HepG2 (cell line): ENCODE data around the gene MTF1. TPM values are rescaled to one million over a fixed set of nuclear protein-coding genes. Genes with fewer than 3 reads are reported as not detected.

Source experiments
- ATAC-seq: fragments of 200-7000 bp; cut with Tn5 transposase; 3 replicates; pipeline ENCODE4 v1.9.1; 2020; ENCODE audit warnings: mild to moderate bottlenecking, moderate library complexity
- BruUV-seq: library from RNA; stranded (reverse); fragments of 400-500 nt; replicated peaks from 2 replicates; lab custom pipeline; 2021; lab: Mats Ljungman, UMichigan
- CTCF ChIA-PET: fragments of 300-600 bp; formaldehyde crosslinking; extraction: SDS; loops from one replicate; lab custom pipeline; 2021; ENCODE audit warnings: low total read pairs, inconsistent platforms, low intra/inter-chr PET ratio; lab: Yijun Ruan, JAX
- POLR2A ChIA-PET: fragments of 350-600 bp; sonication (Branson Sonifier 250); formaldehyde crosslinking; loops from one replicate; lab custom pipeline; 2020; ENCODE audit warnings: antibody characterized with exemption, inconsistent platforms; lab: Yijun Ruan, JAX
- DNase-seq: peaks from one replicate; pipeline ENCODE4 v3.0.0-alpha.2; 2015; ENCODE audit warnings: low spot score
- FAIRE-seq: peaks from 3 replicates; lab custom pipeline; 2011; peaks lifted over from hg19 to GRCh38; lab: Jason Lieb, UNC
- H2AFZ ChIP-seq: one replicate; pipeline ENCODE4 v1.6.1; 2011; ENCODE audit warnings: low read length, inconsistent platforms
- H3K27ac ChIP-seq: fragments of 300-600 bp; 3 replicates; pipeline ENCODE4 v1.8.0; 2011; ENCODE audit warnings: mixed run types, mild to moderate bottlenecking, mixed read lengths, low read length, inconsistent platforms; ENCODE audit not compliant: insufficient read depth; ENCODE audit errors: extremely low read length
- H3K27me3 ChIP-seq, 2 experiments: fragments of 200-600 bp in 1 of 2; 2 replicates in 1 of 2; 3 replicates in 1 of 2; pipeline versions ENCODE4 v1.6.0 to v1.8.0; 2011; ENCODE audit warnings: low read length in 2 of 2, mild to moderate bottlenecking in 2 of 2, moderate library complexity in 2 of 2, inconsistent platforms in 1 of 2; ENCODE audit not compliant: insufficient read depth in 2 of 2, control insufficient read depth in 1 of 2
- H3K36me3 ChIP-seq, 2 experiments: fragments of 200-600 bp in 1 of 2; replicated peaks in 1 of 2; 2 replicates in 1 of 2; 3 replicates in 1 of 2; pipeline versions ENCODE4 v1.5.1 to v1.8.0; 2011; ENCODE audit warnings: low read length in 2 of 2, inconsistent platforms in 1 of 2; ENCODE audit not compliant: insufficient read depth in 2 of 2, control insufficient read depth in 1 of 2
- H3K4me1 ChIP-seq: 2 replicates; pipeline ENCODE4 v1.5.1; 2012; ENCODE audit warnings: low read length, inconsistent platforms; ENCODE audit not compliant: insufficient read depth
- H3K4me2 ChIP-seq: 2 replicates; pipeline ENCODE4 v1.6.0; 2011; ENCODE audit warnings: low read depth, low read length, inconsistent platforms
- H3K4me3 ChIP-seq, 3 experiments: fragments of 200-600 bp in 1 of 3; sonication (generic), shearing (Covaris generic) in 1 of 3; replicated peaks in 1 of 3; 2 replicates each; pipeline ENCODE4 v1.5.1; 2011 to 2016; ENCODE audit warnings: low read length in 3 of 3, inconsistent platforms in 2 of 3, low read depth in 2 of 3, mild to moderate bottlenecking in 2 of 3, control low read depth in 1 of 3, mixed read lengths in 1 of 3; ENCODE audit not compliant: insufficient read depth in 1 of 3
- H3K79me2 ChIP-seq: one replicate; pipeline ENCODE4 v1.6.1; 2011; ENCODE audit warnings: low read length, inconsistent platforms; ENCODE audit not compliant: insufficient read depth
- H3K9ac ChIP-seq: 2 replicates; pipeline ENCODE4 v1.6.0; 2011; ENCODE audit warnings: mild to moderate bottlenecking, low read depth, low read length, inconsistent platforms; ENCODE audit not compliant: insufficient read depth
- H3K9me3 ChIP-seq: 2 replicates; pipeline ENCODE4 v1.5.1; 2012; ENCODE audit warnings: mild to moderate bottlenecking, low read length
- H4K20me1 ChIP-seq: 2 replicates; pipeline ENCODE4 v1.6.0; 2011; ENCODE audit warnings: inconsistent platforms, mild to moderate bottlenecking, low read length, moderate library complexity; ENCODE audit not compliant: insufficient read depth
- JUNB ChIP-seq: sonication (generic); formaldehyde crosslinking; IDR thresholded peaks from 2 replicates; pipeline ENCODE4 v1.8.0; 2022; ENCODE audit warnings: missing genetic modification reagents, mild to moderate bottlenecking, borderline replicate concordance
- NFAT5 ChIP-seq: sonication (generic); formaldehyde crosslinking; IDR thresholded peaks from 2 replicates; pipeline ENCODE4 v1.4.0; 2020; ENCODE audit warnings: missing genetic modification reagents
- PATZ1 ChIP-seq: sonication (generic); formaldehyde crosslinking; IDR thresholded peaks from 2 replicates; pipeline ENCODE4 v1.4.0; 2020; ENCODE audit warnings: missing genetic modification reagents
- SAP130 ChIP-seq: IDR thresholded peaks from 2 replicates; pipeline ENCODE4 v1.6.1; 2016; ENCODE audit warnings: low read depth
- SMARCE1 ChIP-seq: fragments of 450-650 bp; IDR thresholded peaks from 2 replicates; pipeline ENCODE4 v1.6.1; 2017; ENCODE audit warnings: borderline replicate concordance
- SNRNP70 ChIP-seq: fragments of 200-400 bp; formaldehyde crosslinking; IDR thresholded peaks from 2 replicates; pipeline ENCODE4 v1.6.1; 2017; ENCODE audit warnings: mild to moderate bottlenecking, low read depth, low read length, moderate library complexity
- SRY ChIP-seq: sonication (generic); formaldehyde crosslinking; IDR thresholded peaks from 2 replicates; pipeline ENCODE4 v1.8.0; 2022; ENCODE audit warnings: mild to moderate bottlenecking, missing genetic modification reagents
- TP53 ChIP-seq: sonication (generic); formaldehyde crosslinking; conservative IDR thresholded peaks from 2 replicates; pipeline ENCODE4 v1.4.0; 2020; ENCODE audit warnings: missing genetic modification reagents
- XRCC5 ChIP-seq: fragments of 200-400 bp; formaldehyde crosslinking; optimal IDR thresholded peaks from 2 replicates; pipeline ENCODE3; 2017; ENCODE audit warnings: mild to moderate bottlenecking, low read length
- ZNF280B ChIP-seq: sonication (generic); formaldehyde crosslinking; IDR thresholded peaks from 2 replicates; pipeline ENCODE4 v1.5.0; 2020; ENCODE audit warnings: missing genetic modification reagents, mild to moderate bottlenecking, borderline replicate concordance
- ZNF3 ChIP-seq: IDR thresholded peaks from 2 replicates; pipeline ENCODE4 v1.7.0; 2017; ENCODE audit warnings: inconsistent platforms
- ZNF552 ChIP-seq: sonication (generic); formaldehyde crosslinking; IDR thresholded peaks from 2 replicates; pipeline ENCODE4 v1.9.0; 2022; ENCODE audit warnings: missing genetic modification reagents, mild to moderate bottlenecking, borderline replicate concordance
- ZNF746 ChIP-seq: sonication (generic); formaldehyde crosslinking; IDR thresholded peaks from 2 replicates; pipeline ENCODE4 v1.8.0; 2022; ENCODE audit warnings: mild to moderate bottlenecking, missing genetic modification reagents
- WGBS: methylation state at CpG from one replicate; pipeline ENCODE4 v1.1.6; 2017; ENCODE audit warnings: low lambda C conversion rate; 5-methylcytosine and 5-hydroxymethylcytosine counted together
- in situ Hi-C: cut with HindIII; loops from 2 replicates; pipeline ENCODE4 v1.10.0; 2017; ENCODE audit warnings: low pct_unique_long_range_greater_than_20kb; ENCODE audit not compliant: extremely low pct_ligation_motif_present
- intact Hi-C: fragments of 100-400 bp; cut with micrococcal nuclease; formaldehyde crosslinking; loops from one replicate; pipeline ENCODE4 v1.10.0; 2022; ENCODE audit not compliant: unreplicated experiment
- polyA plus RNA-seq, 8 experiments: library from polyadenylated mRNA; depleted of rRNA in 3 of 8; stranded (reverse) in 7 of 8; unstranded in 1 of 8; fragments of >200 nt; fragmentation: Illumina TruSeq in 4 of 8; extraction: Trizol in 4 of 8; gene quantifications; 2 replicates each; pipeline versions ENCODE4 v1.2.1 to v1.2.3, GENCODE V29; 2011 to 2016; ENCODE audit warnings: low read depth in 4 of 8, missing spikeins in 1 of 8, mixed read lengths in 1 of 8; ENCODE audit not compliant: insufficient read depth in 1 of 8
- total RNA-seq, 5 experiments: library from RNA; depleted of rRNA; stranded (reverse); fragments of >200 nt; fragmentation: Illumina TruSeq; extraction: Trizol; gene quantifications; 2 replicates each; pipeline ENCODE4 v1.2.3, GENCODE V29; 2016; ENCODE audit warnings: low read depth in 1 of 5
- TF ChIP-seq, protein P1 (sequence below): sonication (generic); formaldehyde crosslinking; IDR thresholded peaks from 2 replicates; pipeline ENCODE4 v1.9.0; 2021; ENCODE audit warnings: missing genetic modification reagents, borderline replicate concordance

MTF1 gene
- total and polyA plus RNA-seq, 2 of the 13 experiments (the other 11 are each of a cell fraction or from before 2014, with no cell fraction given), result 2.4 to 3.3 TPM

DNA sequence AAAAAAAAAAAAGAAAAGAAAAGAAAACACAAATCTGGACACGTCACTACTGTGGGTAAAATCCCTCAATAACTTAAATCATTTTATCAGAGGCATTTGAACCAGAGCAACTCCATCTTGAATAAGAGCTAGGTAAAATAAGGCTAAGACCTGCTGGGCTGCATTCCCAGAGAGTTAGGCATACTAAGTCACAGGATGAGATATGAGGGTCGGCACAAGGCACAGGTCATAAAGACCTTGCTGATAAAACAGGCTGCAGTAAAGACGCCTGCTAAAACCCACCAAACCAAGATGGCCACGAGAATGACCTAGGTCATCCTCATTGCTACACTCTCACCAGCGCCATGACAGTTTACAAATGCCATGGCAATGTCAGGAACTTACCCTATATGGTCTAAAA is 43.6 kb upstream of the MTF1 start:
- ATAC-seq (no peak), FAIRE-seq (no peak), DNase-seq (no peak)
- ChIA-PET POLR2A (no interaction called here), CTCF (no interaction called here)
- no peak overlapping the region for H3K4me2 ChIP-seq
- no peaks in the 10 kb centered on the region for H3K79me2 ChIP-seq
- TF ChIP-seq XRCC5 (no peak), SRY (CRISPR knock-in tag) (no peak), PATZ1 (CRISPR knock-in tag) (no peak), SAP130 (CRISPR knock-in tag) (no peak), ZNF280B (CRISPR knock-in tag) (no peak), TP53 (no peak), NFAT5 (CRISPR knock-in tag) (no peak), SMARCE1 (no peak), ZNF746 (no peak), ZNF552 (CRISPR knock-in tag) (no peak), SNRNP70 (no peak), ZNF3 (no peak), JUNB (CRISPR knock-in tag) (no peak)
- TF ChIP-seq, protein P1, sequence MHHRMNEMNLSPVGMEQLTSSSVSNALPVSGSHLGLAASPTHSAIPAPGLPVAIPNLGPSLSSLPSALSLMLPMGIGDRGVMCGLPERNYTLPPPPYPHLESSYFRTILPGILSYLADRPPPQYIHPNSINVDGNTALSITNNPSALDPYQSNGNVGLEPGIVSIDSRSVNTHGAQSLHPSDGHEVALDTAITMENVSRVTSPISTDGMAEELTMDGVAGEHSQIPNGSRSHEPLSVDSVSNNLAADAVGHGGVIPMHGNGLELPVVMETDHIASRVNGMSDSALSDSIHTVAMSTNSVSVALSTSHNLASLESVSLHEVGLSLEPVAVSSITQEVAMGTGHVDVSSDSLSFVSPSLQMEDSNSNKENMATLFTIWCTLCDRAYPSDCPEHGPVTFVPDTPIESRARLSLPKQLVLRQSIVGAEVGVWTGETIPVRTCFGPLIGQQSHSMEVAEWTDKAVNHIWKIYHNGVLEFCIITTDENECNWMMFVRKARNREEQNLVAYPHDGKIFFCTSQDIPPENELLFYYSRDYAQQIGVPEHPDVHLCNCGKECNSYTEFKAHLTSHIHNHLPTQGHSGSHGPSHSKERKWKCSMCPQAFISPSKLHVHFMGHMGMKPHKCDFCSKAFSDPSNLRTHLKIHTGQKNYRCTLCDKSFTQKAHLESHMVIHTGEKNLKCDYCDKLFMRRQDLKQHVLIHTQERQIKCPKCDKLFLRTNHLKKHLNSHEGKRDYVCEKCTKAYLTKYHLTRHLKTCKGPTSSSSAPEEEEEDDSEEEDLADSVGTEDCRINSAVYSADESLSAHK, result no peak
- H3K36me3 ChIP-seq, result no peaks in the 10 kb centered on the region
- H3K4me1 ChIP-seq, result no peaks in the 10 kb centered on the region
- no peak overlapping the region for H3K27ac ChIP-seq
- intact Hi-C loops (no loop called here), in situ Hi-C loops (no loop called here)
- H3K27me3 ChIP-seq, result no peaks in the 10 kb centered on the region
- BruUV-seq, result no TSS peak
- H3K9ac ChIP-seq, result no peak overlapping the region
- no peak overlapping the region for H3K4me3 ChIP-seq
- H3K9me3 ChIP-seq, result no peaks in the 10 kb centered on the region
- 95% methylated on average over 5 of the region's 5 CpGs for WGBS
- H2AFZ ChIP-seq, result no peak overlapping the region
- H4K20me1 ChIP-seq, result no peaks in the 10 kb centered on the region
